Epithelial cell of proximal tubule (primary cell): ENCODE data around the gene MYMX. TPM values are rescaled to one million over a fixed set of nuclear protein-coding genes. Genes with fewer than 3 reads are reported as not detected.
A peak's percentile ranks its signal among the peaks of the same experiment; 100 is the strongest.

Source experiments
- DNase-seq: peaks from one replicate; pipeline ENCODE4 v3.0.0-alpha.2; 2011; ENCODE audit warnings: low read depth
- H3K4me3 ChIP-seq: 2 replicates; pipeline ENCODE4 v1.5.1; 2011; ENCODE audit warnings: low read depth, mild to moderate bottlenecking, low read length
- total RNA-seq: library from RNA; depleted of rRNA; stranded (reverse); fragments of >200 nt; gene quantifications from 2 replicates; pipeline ENCODE4 v1.2.3, GENCODE V29; 2015
- TF ChIP-seq, protein P1 (sequence below): conservative IDR thresholded peaks from 2 replicates; pipeline ENCODE4 v1.5.1; 2012; ENCODE audit warnings: low read depth, mild to moderate bottlenecking, low read length

MYMX gene
- total RNA-seq, 1 donor from 2014 or later = not detected

DNA sequence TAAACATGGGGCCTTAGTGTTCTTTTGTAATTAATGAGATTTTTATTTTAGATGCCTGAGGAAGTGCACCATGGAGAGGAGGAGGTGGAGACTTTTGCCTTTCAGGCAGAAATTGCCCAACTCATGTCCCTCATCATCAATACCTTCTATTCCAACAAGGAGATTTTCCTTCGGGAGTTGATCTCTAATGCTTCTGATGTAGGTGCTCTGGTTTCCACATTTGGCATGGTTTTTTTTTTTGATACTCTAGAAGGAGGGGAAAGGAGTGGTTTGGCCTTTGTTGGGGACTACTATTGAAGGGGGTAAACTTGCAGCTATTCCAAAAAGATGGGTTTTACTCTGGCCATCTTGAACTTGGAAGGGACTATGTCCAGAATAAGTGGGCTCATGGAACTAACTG is 31.9 kb downstream of the MYMX start:
- peak overlapping the region; percentile 76 for H3K4me3 ChIP-seq
- TF ChIP-seq, protein P1, sequence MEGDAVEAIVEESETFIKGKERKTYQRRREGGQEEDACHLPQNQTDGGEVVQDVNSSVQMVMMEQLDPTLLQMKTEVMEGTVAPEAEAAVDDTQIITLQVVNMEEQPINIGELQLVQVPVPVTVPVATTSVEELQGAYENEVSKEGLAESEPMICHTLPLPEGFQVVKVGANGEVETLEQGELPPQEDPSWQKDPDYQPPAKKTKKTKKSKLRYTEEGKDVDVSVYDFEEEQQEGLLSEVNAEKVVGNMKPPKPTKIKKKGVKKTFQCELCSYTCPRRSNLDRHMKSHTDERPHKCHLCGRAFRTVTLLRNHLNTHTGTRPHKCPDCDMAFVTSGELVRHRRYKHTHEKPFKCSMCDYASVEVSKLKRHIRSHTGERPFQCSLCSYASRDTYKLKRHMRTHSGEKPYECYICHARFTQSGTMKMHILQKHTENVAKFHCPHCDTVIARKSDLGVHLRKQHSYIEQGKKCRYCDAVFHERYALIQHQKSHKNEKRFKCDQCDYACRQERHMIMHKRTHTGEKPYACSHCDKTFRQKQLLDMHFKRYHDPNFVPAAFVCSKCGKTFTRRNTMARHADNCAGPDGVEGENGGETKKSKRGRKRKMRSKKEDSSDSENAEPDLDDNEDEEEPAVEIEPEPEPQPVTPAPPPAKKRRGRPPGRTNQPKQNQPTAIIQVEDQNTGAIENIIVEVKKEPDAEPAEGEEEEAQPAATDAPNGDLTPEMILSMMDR = no peak
- DNase-seq = no peak

DNA sequence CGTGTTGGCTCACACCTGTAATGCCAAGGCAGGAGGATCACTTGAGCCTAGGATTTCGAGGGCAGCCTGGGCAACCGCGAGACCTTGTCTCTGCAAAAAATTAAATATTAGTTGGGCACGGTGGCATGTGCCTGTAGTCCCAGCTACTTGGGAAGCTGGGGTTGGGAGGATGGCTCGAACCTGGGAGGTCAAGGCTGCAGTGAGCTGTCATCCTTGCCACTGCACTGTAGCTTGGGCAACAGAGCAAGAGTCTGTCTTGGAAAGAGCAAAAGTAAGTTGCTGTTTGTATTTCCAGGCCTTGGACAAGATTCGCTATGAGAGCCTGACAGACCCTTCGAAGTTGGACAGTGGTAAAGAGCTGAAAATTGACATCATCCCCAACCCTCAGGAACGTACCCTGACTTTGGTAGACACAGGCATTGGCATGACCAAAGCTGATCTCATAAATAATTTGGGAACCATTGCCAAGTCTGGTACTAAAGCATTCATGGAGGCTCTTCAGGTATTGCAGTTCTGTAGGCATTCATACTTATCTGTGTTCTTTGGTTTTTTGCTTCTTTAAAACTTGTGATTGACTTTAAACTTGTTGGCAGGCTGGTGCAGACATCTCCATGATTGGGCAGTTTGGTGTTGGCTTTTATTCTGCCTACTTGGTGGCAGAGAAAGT is 32.5 kb downstream of the MYMX start:
- TF ChIP-seq, protein P1 = no peak
- no peak for DNase-seq
- peak overlapping the region; percentile 76 for H3K4me3 ChIP-seq

DNA sequence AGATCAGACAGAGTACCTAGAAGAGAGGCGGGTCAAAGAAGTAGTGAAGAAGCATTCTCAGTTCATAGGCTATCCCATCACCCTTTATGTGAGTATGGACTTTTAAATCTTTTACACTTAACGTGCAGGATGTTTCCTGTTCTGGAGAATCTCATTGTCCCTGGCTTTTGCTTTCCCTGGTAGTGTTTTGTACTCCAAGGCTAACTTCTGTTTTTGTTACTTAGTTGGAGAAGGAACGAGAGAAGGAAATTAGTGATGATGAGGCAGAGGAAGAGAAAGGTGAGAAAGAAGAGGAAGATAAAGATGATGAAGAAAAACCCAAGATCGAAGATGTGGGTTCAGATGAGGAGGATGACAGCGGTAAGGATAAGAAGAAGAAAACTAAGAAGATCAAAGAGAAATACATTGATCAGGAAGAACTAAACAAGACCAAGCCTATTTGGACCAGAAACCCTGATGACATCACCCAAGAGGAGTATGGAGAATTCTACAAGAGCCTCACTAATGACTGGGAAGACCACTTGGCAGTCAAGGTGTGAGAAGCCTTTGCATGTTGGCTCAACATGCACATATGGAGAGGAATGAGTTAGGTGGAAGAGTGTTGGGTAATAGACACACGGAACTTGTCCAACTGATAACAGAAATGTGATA is 33.5 kb downstream of the MYMX start:
- no peak for DNase-seq
- H3K4me3 ChIP-seq = no peak overlapping the region
- TF ChIP-seq, protein P1 = no peak

DNA sequence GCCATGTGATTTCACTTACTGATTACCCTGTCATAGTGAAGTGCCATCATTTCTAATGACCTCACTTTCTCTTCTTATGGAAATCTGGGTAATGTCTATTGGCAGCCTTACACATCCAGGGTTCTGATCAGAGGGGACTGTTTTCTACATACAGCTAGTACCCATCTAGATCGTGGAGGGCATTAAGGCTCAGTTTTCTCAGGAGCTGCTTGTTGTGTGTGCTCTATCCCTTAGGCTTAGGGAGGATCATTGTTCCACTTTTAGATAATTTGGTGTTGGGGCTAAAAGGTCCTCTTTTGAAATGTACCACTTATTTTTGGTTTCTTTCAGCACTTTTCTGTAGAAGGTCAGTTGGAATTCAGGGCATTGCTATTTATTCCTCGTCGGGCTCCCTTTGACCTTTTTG is 34.0 kb downstream of the MYMX start:
- no peak overlapping the region for H3K4me3 ChIP-seq
- TF ChIP-seq, protein P1 = no peak
- DNase-seq = no peak

DNA sequence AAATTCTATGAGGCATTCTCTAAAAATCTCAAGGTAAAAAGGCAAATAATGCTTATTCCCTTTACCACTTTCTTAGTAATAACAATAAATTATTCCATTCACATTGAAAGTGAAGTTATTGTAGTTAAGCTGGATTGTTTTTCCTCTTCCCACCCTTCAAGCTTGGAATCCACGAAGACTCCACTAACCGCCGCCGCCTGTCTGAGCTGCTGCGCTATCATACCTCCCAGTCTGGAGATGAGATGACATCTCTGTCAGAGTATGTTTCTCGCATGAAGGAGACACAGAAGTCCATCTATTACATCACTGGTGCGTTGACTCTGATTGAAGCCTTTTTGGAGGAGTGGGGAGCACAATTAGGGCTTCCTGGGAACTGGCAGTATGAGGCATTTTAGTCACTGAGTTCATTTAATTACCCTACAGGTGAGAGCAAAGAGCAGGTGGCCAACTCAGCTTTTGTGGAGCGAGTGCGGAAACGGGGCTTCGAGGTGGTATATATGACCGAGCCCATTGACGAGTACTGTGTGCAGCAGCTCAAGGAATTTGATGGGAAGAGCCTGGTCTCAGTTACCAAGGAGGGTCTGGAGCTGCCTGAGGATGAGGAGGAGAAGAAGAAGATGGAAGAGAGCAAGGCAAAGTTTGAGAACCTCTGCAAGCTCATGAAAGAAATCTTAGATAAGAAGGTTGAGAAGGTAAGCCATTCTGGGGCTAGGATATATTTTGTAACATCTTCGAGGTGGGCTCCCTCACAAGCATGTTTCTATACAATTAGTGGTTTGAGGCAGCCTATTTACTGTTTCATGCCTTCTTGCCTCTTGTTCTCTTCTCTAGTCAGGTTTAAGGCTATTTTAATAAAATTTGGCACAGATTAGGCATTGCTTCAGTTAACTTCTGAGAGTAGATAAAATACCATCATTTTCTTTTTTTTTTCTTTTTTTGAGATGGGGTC is 35.1 kb downstream of the MYMX start:
- no peak overlapping the region for H3K4me3 ChIP-seq
- DNase-seq = no peak
- TF ChIP-seq, protein P1 = no peak

DNA sequence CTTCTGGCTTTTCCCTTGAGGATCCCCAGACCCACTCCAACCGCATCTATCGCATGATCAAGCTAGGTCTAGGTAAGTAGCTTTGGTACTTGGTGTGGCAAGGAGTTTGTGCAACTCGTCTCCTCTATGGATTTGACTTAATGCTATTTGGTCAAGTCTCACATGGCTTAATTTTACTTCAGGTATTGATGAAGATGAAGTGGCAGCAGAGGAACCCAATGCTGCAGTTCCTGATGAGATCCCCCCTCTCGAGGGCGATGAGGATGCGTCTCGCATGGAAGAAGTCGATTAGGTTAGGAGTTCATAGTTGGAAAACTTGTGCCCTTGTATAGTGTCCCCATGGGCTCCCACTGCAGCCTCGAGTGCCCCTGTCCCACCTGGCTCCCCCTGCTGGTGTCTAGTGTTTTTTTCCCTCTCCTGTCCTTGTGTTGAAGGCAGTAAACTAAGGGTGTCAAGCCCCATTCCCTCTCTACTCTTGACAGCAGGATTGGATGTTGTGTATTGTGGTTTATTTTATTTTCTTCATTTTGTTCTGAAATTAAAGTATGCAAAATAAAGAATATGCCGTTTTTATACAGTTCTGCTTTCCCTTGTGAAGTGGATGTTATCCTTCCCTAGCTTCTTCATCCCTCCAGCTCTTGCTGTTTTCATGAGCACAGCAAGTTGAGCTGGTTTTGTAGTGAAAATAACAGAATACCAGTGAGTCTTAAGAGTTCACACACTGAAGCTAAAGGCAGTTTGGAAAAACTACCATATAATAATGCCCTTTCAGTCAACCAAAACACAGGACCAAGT is 36.8 kb downstream of the MYMX start:
- DNase-seq = no peak
- H3K4me3 ChIP-seq = no peak overlapping the region
- TF ChIP-seq, protein P1 = peak; percentile 62
